Body of pancreas (tissue), 4 donors: ENCODE data around the gene MTA1.

Experiments
- CTCF ChIP-seq, 7 experiments: fragments of 450-650 bp in 4 of 7; fragments of 200-600 bp in 3 of 7; sonication (generic) in 3 of 7; IDR thresholded peaks; one replicate each; pipeline ENCODE4 v1.5.1; 2016 to 2019; ENCODE audit warnings: antibody characterized with exemption in 7 of 7
- POLR2A ChIP-seq, 3 donors: fragments of 450-650 bp; IDR thresholded peaks; one replicate each; pipeline ENCODE4 v1.6.1; 2016; ENCODE audit warnings: antibody characterized with exemption in 3 of 3, mild to moderate bottlenecking in 2 of 3

- TF ChIP-seq CTCF (IDR thresholded peaks at IDR 0.05): no peak
- TF ChIP-seq POLR2A (IDR thresholded peaks at IDR 0.05): no peak
Observed at GRCh38 chr14:105388110-105388951, 31.3 kb upstream of the MTA1 start.
